GM18499 (cell line): Measurements from ENCODE around the gene GSX1.
"Not testable (repeated sequence)": the region's sequence is repeated elsewhere in the genome, so short reads cannot be mapped to it uniquely, and the experiment has no call there.

Experiments
- ATAC-seq: cut with Tn5 transposase; IDR thresholded peaks from one replicate; pipeline ENCODE4 v1.9.1; 2021; ENCODE audit warnings: moderate number of reproducible peaks; ENCODE audit not compliant: insufficient read depth, unreplicated experiment

GSX1 gene

DNA sequence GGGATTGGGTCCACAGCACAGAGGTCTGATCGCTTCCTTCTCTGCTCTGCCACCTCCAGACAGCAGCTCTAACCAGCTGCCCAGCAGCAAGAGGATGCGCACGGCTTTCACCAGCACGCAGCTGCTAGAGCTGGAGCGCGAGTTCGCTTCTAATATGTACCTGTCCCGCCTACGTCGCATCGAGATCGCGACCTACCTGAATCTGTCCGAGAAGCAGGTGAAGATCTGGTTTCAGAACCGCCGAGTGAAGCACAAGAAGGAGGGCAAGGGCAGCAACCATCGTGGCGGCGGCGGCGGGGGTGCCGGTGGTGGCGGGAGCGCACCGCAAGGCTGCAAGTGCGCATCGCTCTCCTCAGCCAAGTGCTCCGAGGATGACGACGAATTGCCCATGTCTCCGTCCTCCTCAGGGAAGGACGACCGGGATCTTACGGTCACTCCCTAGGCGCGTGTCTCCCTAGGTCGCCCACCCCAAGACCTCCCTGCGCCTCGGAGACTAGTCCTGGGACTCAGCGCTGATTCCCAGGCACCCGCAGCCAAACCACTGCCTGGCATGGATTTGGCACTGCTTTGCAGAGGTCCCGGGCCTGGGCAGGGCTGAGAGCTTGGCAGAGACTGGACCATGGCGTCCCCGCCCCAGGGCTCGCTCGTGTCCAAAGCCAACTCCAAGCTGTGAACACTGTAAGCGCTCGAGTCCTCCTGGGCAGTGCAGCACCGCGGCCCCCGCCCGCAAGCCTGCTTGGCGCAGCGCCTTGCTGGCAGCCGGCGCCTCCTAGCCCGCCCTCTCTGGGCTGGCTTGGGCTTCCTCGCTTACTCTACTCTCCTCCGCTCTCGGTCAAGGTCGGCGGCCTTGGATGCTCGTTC is 1.5 kb downstream of the GSX1 start:
- no peak for ATAC-seq

DNA sequence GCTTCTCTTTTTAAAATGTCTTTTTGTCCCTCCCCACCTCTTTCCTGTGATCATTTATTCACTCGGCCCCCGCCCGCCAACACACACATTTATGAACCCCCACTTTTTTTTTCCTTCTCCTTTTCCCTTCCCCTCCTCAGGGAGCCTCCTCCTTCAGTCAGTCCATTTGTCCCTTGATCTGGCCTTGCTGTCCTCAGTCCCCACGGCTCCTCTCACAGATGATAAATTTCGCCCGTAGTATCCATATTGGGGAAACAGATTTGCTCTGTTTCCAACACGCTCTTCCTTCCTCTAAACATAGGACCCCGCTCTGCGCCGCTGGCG is 2.0 kb downstream of the GSX1 start:
- no peak for ATAC-seq

- ATAC-seq = no peak
Measured at GRCh38 chr13:27794921-27795717, 2.8 kb downstream of the GSX1 start.

GRCh38 chr13:27795718-27796019 is 3.4 kb downstream of the GSX1 start:
- no peak for ATAC-seq

DNA sequence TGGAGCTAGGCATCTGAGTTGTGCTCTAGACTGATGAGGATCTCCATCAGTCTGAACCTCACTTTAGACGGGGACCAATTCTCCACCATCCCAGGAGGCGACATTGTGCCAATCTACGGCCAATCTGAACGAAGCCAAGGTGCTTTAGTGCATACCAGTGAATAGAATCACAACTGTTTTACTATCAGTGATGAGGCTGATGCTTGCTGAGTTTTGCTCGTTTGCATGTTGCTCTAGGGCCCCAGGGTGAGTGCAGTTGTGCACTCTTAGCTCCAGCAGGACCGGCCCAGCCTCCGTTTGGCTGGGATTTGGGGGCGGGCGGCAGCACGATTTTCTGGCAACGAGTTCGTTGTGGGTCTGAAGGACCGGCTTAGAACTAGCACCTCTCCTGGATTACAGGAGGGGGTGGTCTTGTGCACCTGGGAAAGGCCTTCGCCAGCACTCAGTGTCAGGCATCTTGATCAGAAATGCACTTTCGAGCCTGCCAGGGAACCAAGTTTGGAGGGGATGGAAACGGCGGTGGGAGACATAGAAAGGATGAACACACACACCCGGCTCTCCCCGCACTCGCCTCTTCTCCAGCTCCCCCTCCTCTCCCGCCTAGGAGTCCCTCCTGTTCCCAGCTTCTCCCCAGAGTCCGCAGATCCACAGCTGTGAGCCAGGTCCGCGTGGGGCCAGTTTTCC is 4.4 kb downstream of the GSX1 start:
- ATAC-seq = no peak

DNA sequence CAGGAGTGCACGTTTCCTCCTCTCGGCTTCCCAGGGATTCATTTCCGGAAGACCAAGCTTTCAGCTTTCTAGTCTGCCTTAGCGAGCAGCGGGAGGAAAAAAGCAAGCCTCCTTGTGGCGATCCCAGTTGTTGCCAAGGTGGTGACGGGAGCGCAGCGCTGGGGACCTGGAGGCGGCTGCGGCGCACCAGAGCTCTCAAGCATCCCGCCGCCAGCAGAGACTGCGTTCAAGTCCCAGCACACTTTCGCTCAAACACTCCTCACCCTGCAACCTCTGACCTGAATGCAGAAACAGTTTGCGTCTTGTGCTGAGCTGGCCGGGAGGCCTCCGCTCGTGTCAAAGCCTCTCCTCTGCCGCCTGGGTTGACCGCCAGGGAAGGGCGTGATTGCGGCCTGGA is 4.9 kb downstream of the GSX1 start:
- ATAC-seq = no peak

DNA sequence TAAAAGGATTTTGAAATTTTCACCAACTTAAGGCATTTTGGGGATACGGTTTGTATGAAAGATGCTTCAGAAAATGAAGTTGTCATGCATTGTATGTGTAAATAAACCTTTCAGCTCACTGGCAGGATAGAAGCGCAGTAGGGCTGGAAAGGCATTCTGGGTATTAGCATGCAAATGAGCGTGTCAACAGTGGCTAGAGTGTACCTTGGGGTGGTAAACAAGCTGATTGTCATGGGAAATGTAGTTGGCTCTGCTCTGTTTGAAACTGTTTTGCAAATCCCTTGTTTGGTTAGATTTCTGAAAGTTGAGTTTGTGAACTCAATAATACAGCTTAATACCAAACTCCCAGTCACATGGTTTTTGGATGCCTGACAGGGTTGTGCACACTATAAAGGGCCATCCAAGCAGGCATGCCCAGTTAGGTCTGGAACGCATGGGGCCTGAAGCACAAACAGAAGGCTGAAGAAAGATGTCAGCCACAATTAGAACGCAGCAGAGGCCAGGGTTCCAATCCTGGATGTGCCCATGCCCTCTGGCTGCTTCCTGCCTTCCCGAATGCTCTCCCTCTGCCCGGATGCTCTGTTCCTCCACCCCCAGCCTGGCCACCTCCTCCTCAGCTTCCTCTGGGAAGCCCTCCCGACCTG is 14.6 kb downstream of the GSX1 start:
- no peak for ATAC-seq

- no peak for ATAC-seq
Measured at GRCh38 chr13:27808851-27809550, 16.7 kb downstream of the GSX1 start.

GRCh38 chr13:27810009-27810408 is 17.7 kb downstream of the GSX1 start:
- ATAC-seq = no peak

DNA sequence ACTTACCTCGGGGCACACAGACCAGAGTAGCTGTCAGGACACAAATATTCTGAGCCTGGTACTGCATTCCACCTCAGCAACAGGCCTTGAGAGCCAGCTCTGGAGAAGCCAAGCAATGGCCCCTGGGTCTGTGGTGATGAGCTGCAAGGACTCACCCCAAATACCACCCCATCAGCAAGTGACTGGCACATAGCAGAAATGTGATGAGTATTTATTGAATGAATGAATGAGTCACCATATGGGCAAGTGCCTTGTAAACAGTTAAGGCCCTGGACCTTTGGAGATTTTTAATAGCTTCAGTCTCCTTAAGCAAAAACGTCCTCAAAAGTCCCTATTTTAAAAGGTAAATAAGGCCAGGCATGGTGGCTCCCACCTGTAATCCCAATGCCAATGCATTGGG is 18.2 kb downstream of the GSX1 start:
- ATAC-seq = no peak

GRCh38 chr13:27813826-27814225 is 21.5 kb downstream of the GSX1 start:
- ATAC-seq = no peak

- not testable (repeated sequence) for ATAC-seq
Measured at GRCh38 chr13:27817832-27818231, 25.5 kb downstream of the GSX1 start.

DNA sequence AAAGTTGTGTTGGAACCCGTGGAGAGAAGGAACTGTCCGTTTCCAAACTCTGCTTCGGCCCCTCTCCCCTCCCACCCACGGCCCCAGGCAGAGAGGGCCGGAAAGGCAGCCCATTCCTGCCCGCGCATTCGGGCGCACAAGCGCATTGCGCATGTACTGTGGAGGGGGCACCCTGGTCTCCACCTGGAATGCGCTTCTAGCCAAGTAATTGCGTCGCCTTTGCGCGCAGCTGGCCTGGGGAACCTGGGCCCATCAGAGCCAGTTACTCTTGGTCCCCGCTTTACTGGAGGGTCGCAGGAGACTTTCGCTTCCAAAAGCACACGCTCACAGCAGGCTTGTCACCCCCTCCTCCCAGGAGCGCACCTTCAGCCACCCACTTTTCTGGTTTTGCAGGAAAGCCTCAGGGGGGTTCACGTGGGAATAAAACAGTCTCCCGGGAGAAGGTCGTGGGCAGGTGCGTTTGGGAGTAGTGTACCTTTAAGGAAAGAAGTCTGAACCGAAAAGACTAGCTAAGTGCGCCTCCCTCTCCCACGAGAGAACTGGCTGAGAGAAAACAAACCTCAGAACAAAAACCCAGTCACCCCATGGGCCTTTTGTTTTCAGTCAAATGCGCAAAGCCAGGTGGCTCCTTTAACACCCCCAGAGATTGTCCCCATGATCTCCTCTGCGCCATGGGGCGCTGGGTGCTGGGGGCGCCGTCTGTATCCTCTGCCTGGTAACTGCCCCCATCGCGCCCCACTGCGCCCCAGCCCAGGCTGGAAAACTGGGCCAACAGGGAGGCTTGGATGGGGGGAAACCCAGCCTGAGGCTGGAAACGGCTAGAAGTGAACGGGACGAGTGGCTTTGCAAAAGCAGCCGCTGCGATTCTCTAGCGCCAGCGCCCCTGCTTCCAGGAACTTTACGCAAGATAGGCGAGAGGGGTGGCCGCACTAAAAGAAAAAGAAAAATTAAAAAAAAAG is 28.5 kb downstream of the GSX1 start:
- ATAC-seq = no peak

GRCh38 chr13:27821566-27821965 is 29.3 kb downstream of the GSX1 start:
- no peak for ATAC-seq

DNA sequence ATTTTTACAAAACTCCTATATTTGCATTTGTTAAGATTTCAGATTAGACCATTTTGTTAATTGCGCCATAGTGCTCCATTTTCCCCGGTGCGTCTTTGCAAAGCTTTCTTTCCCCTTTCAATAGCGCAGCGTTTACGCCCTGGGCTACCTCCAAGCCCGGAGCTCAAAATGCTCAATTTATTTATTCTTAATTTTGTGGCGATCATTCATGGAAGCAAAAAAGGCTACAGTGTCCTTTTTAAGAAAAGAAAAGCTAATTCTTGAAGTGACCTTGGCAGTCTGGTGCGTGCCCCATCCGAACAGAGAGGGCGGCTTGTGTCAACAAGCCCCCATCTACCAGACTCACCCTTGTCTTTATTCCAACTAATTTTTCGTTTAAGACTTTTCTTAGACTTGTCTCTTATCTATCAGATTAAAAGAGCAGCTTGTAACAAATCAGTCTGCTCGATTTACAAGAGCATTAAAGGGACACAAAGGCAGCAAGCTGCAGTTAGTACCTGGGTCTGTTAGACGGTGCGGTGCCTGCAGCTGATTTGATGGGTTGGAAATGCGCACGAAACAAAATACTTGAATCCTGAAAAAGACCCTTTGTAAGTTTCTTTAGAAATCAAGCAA is 30.1 kb downstream of the GSX1 start:
- no peak for ATAC-seq

- no peak for ATAC-seq
Measured at GRCh38 chr13:27822873-27823311, 30.6 kb downstream of the GSX1 start.

DNA sequence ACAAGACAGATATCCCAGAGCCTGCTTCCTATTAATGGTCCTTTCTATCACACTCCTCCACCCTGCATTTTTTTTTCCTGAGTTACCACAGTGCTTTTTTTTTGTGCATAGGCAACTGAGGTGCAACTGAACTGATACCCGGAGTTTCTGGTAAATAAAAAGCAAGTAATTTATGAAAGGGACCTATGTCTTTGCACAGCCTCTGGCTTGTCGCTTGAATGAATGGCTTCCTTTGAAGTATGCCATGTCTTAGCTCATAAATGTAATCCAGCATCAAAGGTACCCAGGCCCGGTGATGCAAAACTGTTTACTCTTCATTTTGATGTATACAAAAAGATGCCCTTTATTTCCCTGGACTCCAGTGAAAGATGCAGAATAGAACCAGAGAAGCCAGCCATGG is 31.8 kb downstream of the GSX1 start:
- no peak for ATAC-seq

DNA sequence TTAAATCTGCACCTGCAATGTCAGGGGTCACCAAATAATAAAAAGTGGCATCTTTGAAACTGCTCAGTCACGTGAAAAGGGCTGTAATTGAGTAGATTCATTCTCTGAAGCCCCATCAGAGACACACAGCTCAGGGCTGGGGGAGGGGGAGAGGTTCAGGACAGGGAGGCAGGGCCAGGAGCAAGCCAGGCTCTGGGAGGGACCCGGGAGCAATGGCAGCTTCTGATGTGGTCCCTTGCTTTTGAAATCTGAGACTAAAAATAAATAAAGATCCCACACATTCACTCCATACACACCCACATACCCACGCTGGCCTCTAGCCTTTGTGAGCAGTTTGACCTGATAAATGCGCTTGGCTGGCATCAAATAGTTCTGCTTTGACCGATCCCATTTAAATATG is 32.8 kb downstream of the GSX1 start:
- no peak for ATAC-seq
